Measurements from ENCODE around the gene KLK15.

- TF ChIP-seq CTCF (IDR thresholded peaks at IDR 0.05) (no peak), MAX (IDR thresholded peaks at IDR 0.05) (no peak)
Measured at GRCh38 chr19:50790922-50791467, 42.4 kb downstream of the KLK15 start.

Data from A549 (cell line).